K562 (cell line): ENCODE data around the gene UBE2D2. TPM values are rescaled to one million over a fixed set of nuclear protein-coding genes. Genes with fewer than 3 reads are reported as not detected.

Experiments
- ASH1L ChIP-seq: fragments of 450-650 bp; IDR thresholded peaks from 2 replicates; pipeline ENCODE4 v1.6.1; 2018; ENCODE audit warnings: borderline replicate concordance, mild to moderate bottlenecking, low read depth; ENCODE audit not compliant: partially characterized antibody
- BRCA1 ChIP-seq, 2 experiments: fragments of 450-650 bp in 1 of 2; sonication (generic) in 1 of 2; formaldehyde crosslinking in 1 of 2; IDR thresholded peaks; 2 replicates each; pipeline versions ENCODE4 v1.5.0 to v1.6.1; 2017 to 2020; ENCODE audit warnings: mild to moderate bottlenecking in 1 of 2, missing genetic modification reagents in 1 of 2
- CHD1 ChIP-seq: fragments of 200-600 bp; sonication (generic); IDR thresholded peaks from one replicate; pipeline ENCODE4 v1.6.1; 2012; ENCODE audit warnings: mild to moderate bottlenecking, moderate library complexity, low read length, inconsistent platforms
- DIDO1 ChIP-seq: fragments of 450-650 bp; IDR thresholded peaks from 2 replicates; pipeline ENCODE4 v1.6.1; 2016; ENCODE audit warnings: low read depth, missing biosample characterization, missing genetic modification characterization
- FOS ChIP-seq: IDR thresholded peaks from 3 replicates; pipeline ENCODE4 v1.6.1; 2011; ENCODE audit not compliant: insufficient read length; ENCODE audit errors: extremely low read depth
- FOXA3 ChIP-seq, 2 experiments: fragments of 450-650 bp in 1 of 2; sonication (generic) in 1 of 2; formaldehyde crosslinking; IDR thresholded peaks in 1 of 2; conservative IDR thresholded peaks in 1 of 2; 2 replicates each; pipeline versions ENCODE4 v1.4.0 to v1.8.0; 2020 to 2022; ENCODE audit warnings: mild to moderate bottlenecking in 2 of 2, missing genetic modification reagents in 1 of 2
- GABPB1 ChIP-seq: sonication (generic); formaldehyde crosslinking; IDR thresholded peaks from 2 replicates; pipeline ENCODE4 v1.8.0; 2022; ENCODE audit warnings: mild to moderate bottlenecking, missing genetic modification reagents
- GATA2 ChIP-seq: sonication (generic); formaldehyde crosslinking; IDR thresholded peaks from 2 replicates; pipeline ENCODE4 v1.4.0; 2020; ENCODE audit warnings: mild to moderate bottlenecking, missing genetic modification reagents
- HDAC8 ChIP-seq: fragments of 450-650 bp; IDR thresholded peaks from 2 replicates; pipeline ENCODE4 v1.6.1; 2016; ENCODE audit warnings: mild to moderate bottlenecking, missing genetic modification characterization, moderate library complexity, missing compliant biosample characterization
- HOMEZ ChIP-seq: fragments of 250-450 bp; sonication (Bioruptor Pico); IDR thresholded peaks from 2 replicates; pipeline ENCODE4 v1.4.0; 2020; ENCODE audit warnings: mild to moderate bottlenecking, moderate library complexity
- IRF2 ChIP-seq: sonication (generic); formaldehyde crosslinking; IDR thresholded peaks from 2 replicates; pipeline ENCODE4 v1.8.1; 2022; ENCODE audit warnings: mild to moderate bottlenecking, missing genetic modification reagents
- JUNB ChIP-seq: fragments of 450-650 bp; formaldehyde crosslinking; conservative IDR thresholded peaks from 2 replicates; pipeline ENCODE4 v1.4.0; 2020; ENCODE audit warnings: mild to moderate bottlenecking
- KLF10 ChIP-seq: fragments of 250-450 bp; sonication (Bioruptor Pico); IDR thresholded peaks from 2 replicates; pipeline ENCODE4 v1.6.1; 2021; ENCODE audit warnings: matching md5 sums
- MITF ChIP-seq: IDR thresholded peaks from 2 replicates; pipeline ENCODE4 v1.6.1; 2014; ENCODE audit warnings: antibody characterized with exemption
- NELFE ChIP-seq: IDR thresholded peaks from 2 replicates; pipeline ENCODE4 v1.6.1; 2011; ENCODE audit warnings: mild to moderate bottlenecking; ENCODE audit not compliant: insufficient read depth, insufficient read length
- POLR2AphosphoS2 ChIP-seq: IDR thresholded peaks from 2 replicates; pipeline ENCODE4 v1.6.1; 2012; ENCODE audit warnings: low read length, improper control_type of control experiment
- SNIP1 ChIP-seq: fragments of 450-650 bp; IDR thresholded peaks from 2 replicates; pipeline ENCODE4 v1.7.1; 2017; ENCODE audit warnings: low read depth, mild to moderate bottlenecking
- STAT5A ChIP-seq: IDR thresholded peaks from 2 replicates; pipeline ENCODE4 v1.6.1; 2012; ENCODE audit warnings: low read length, inconsistent platforms, borderline replicate concordance
- TAF9B ChIP-seq: fragments of 450-650 bp; IDR thresholded peaks from 2 replicates; pipeline ENCODE4 v1.6.1; 2018; ENCODE audit warnings: mild to moderate bottlenecking; ENCODE audit not compliant: partially characterized antibody
- TGIF2 ChIP-seq: sonication (generic); formaldehyde crosslinking; IDR thresholded peaks from 2 replicates; pipeline ENCODE4 v1.8.1; 2022; ENCODE audit warnings: mild to moderate bottlenecking, missing genetic modification reagents, moderate library complexity
- USF1 ChIP-seq: sonication (generic); formaldehyde crosslinking; IDR thresholded peaks from 2 replicates; pipeline ENCODE4 v1.9.0; 2022; ENCODE audit warnings: mild to moderate bottlenecking, missing genetic modification reagents
- ZFPM2 ChIP-seq: fragments of 250-450 bp; sonication (Bioruptor Pico); IDR thresholded peaks from 2 replicates; pipeline ENCODE4 v1.5.1; 2022; ENCODE audit warnings: mild to moderate bottlenecking
- ZNF121 ChIP-seq: sonication (generic); formaldehyde crosslinking; conservative IDR thresholded peaks from 2 replicates; pipeline ENCODE4 v1.8.0; 2022; ENCODE audit warnings: missing genetic modification reagents
- ZNF354B ChIP-seq: fragments of 250-450 bp; sonication (Bioruptor Pico); IDR thresholded peaks from 2 replicates; pipeline ENCODE4 v1.4.0; 2020
- ZNF445 ChIP-seq: fragments of 250-450 bp; sonication (Bioruptor Pico); IDR thresholded peaks from 2 replicates; pipeline ENCODE4 v1.4.0; 2020; ENCODE audit warnings: low read depth, mild to moderate bottlenecking, moderate library complexity
- ZNF668 ChIP-seq: fragments of 250-450 bp; sonication (Bioruptor Pico); IDR thresholded peaks from 2 replicates; pipeline ENCODE4 v1.8.0; 2022; ENCODE audit warnings: mild to moderate bottlenecking, inconsistent platforms
- polyA plus RNA-seq, 8 experiments: library from polyadenylated mRNA; depleted of rRNA in 4 of 8; stranded (reverse) in 5 of 8; unstranded in 3 of 8; fragments of >200 nt; fragmentation: Nextera tagmentation in 2 of 8; fragmentation: Illumina TruSeq in 1 of 8; extraction: Ambion mirVana in 2 of 8; extraction: Trizol in 1 of 8; gene quantifications; 2 replicates each; pipeline versions ENCODE4 v1.2.1 to v1.2.3, GENCODE V29; 2011 to 2014; ENCODE audit warnings: inconsistent platforms in 1 of 8, missing spikeins in 1 of 8
- total RNA-seq, 7 experiments: library from RNA; depleted of rRNA in 6 of 7; stranded (reverse); fragments of >200 nt in 6 of 7; fragmentation: Illumina TruSeq in 2 of 7; extraction: Trizol in 2 of 7; gene quantifications; 2 replicates each; pipeline versions ENCODE4 v1.2.1 to v1.2.3, GENCODE V29; 2011 to 2021; ENCODE audit warnings: low replicate concordance in 1 of 7

UBE2D2 gene
- total and polyA plus RNA-seq, 9 of the 15 experiments (the other 6 are each of a cell fraction or from before 2014, with no cell fraction given): 53.6 to 198 (median 122) TPM

- peak; percentile 71; the same call in 1 of the 2 replicates for TF ChIP-seq ZNF668 (CRISPR knock-in tag)
- TF ChIP-seq TGIF2 (CRISPR knock-in tag): no peak
- TF ChIP-seq USF1 (CRISPR knock-in tag): peak; percentile 69
- 0 out of 2 replicates have a peak, but pooled peaks have one; percentile 53 for TF ChIP-seq GATA2
- TF ChIP-seq TAF9B: no peak
- TF ChIP-seq IRF2: no peak
- no peak for TF ChIP-seq KLF10 (CRISPR knock-in tag)
- no peak for TF ChIP-seq POLR2AphosphoS2
- peak; percentile 57; the same call in 1 of the 2 replicates for TF ChIP-seq JUNB (CRISPR knock-in tag)
- TF ChIP-seq NELFE: no peak
- TF ChIP-seq STAT5A: no peak
- TF ChIP-seq SNIP1: no peak
- TF ChIP-seq FOXA3 (CRISPR knock-in tag; conservative IDR thresholded peaks at IDR 0.05 in 1 of 2, IDR thresholded peaks at IDR 0.05 in 1 of 2): 0 out of 4 replicates have a peak, but pooled peaks of 1 of the 2 experiments have one; percentile 71
- TF ChIP-seq HOMEZ (CRISPR knock-in tag): no peak
- TF ChIP-seq HDAC8 (tag): peak; percentile 67; the same call in 1 of the 2 replicates
- TF ChIP-seq MITF: 0 out of 2 replicates have a peak, but pooled peaks have one; percentile 24
- no peak for TF ChIP-seq BRCA1 (IDR thresholded peaks at IDR 0.05)
- TF ChIP-seq BRCA1 (CRISPR knock-in tag; IDR thresholded peaks at IDR 0.05): no peak
- TF ChIP-seq DIDO1 (tag): no peak
- TF ChIP-seq ZNF445 (CRISPR knock-in tag): no peak
- TF ChIP-seq ZFPM2 (CRISPR knock-in tag): no peak
- no peak for TF ChIP-seq ZNF121 (CRISPR knock-in tag)
- no peak for TF ChIP-seq CHD1
- TF ChIP-seq FOS: peak; percentile 37
- TF ChIP-seq GABPB1 (CRISPR knock-in tag): peak; percentile 57
- TF ChIP-seq ZNF354B: no peak
- TF ChIP-seq ASH1L: no peak
Observed at GRCh38 chr5:139660923-139661814, 100.0 kb downstream of the UBE2D2 start (continued).
